A549 (cell line): ENCODE data around the gene CHPT1.

Source experiments
- JUNB ChIP-seq: fragments of >200 bp; sonication (Bioruptor Twin); formaldehyde crosslinking; IDR thresholded peaks from 2 replicates; pipeline ENCODE4 v1.6.1; 2016
- POLR2AphosphoS2 ChIP-seq: conservative IDR thresholded peaks from 2 replicates; pipeline ENCODE4 v1.6.1; 2012; ENCODE audit warnings: low read length, improper control_type of control experiment, inconsistent platforms
- RFX5 ChIP-seq: fragments of 450-650 bp; IDR thresholded peaks from 2 replicates; pipeline ENCODE4 v1.7.1; 2014; ENCODE audit warnings: antibody characterized with exemption, mild to moderate bottlenecking, moderate library complexity
- TF ChIP-seq, protein P1 (sequence below): fragments of >200 bp; sonication (Bioruptor Twin); formaldehyde crosslinking; IDR thresholded peaks from 3 replicates; pipeline ENCODE4 v1.5.1; 2016

DNA sequence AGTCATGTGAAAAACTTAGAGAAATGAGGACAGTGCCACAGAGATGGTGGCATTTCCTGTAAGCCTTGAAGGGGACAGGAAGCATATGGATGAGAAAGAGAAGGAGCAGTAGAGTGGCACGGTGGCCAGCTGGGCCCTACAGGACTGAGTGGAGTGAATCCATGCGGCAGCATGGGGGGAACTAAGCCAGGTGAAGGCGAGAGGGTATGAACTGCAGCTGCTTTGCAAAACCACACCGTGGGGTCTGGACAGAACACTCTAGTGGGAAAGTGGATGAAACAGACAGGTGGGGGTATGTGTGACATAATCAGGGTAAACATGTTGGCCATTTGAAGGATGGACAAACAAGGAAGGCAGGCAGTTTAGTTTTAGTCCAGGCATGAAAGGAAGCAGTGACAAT, 52.2 kb downstream of the CHPT1 start:
- no peak for TF ChIP-seq RFX5
- TF ChIP-seq, protein P1, sequence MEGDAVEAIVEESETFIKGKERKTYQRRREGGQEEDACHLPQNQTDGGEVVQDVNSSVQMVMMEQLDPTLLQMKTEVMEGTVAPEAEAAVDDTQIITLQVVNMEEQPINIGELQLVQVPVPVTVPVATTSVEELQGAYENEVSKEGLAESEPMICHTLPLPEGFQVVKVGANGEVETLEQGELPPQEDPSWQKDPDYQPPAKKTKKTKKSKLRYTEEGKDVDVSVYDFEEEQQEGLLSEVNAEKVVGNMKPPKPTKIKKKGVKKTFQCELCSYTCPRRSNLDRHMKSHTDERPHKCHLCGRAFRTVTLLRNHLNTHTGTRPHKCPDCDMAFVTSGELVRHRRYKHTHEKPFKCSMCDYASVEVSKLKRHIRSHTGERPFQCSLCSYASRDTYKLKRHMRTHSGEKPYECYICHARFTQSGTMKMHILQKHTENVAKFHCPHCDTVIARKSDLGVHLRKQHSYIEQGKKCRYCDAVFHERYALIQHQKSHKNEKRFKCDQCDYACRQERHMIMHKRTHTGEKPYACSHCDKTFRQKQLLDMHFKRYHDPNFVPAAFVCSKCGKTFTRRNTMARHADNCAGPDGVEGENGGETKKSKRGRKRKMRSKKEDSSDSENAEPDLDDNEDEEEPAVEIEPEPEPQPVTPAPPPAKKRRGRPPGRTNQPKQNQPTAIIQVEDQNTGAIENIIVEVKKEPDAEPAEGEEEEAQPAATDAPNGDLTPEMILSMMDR = no peak
- TF ChIP-seq POLR2AphosphoS2 = no peak
- TF ChIP-seq JUNB = no peak
